Neural progenitor cell (in vitro differentiated cells): ENCODE results near the gene NDUFAF5.

Experiments
- CTCF ChIP-seq: fragments of 200-600 bp; sonication (generic); IDR thresholded peaks from 2 replicates; pipeline ENCODE4 v1.5.1; 2017; ENCODE audit warnings: antibody characterized with exemption, mild to moderate bottlenecking
- EZH2 ChIP-seq: fragments of 200-600 bp; sonication (generic); IDR thresholded peaks from 2 replicates; pipeline ENCODE4 v1.6.1; 2017; ENCODE audit warnings: antibody characterized with exemption, mild to moderate bottlenecking, moderate library complexity

GRCh38 chr20:13825465-13825864, 40.6 kb downstream of the NDUFAF5 start:
- TF ChIP-seq CTCF (no peak), EZH2 (no peak)
